Measurements from ENCODE around the gene ESPN.
"Not testable (repeated sequence)": the region's sequence is repeated elsewhere in the genome, so short reads cannot be mapped to it uniquely, and the experiment has no call there.

The ESPN gene

DNA sequence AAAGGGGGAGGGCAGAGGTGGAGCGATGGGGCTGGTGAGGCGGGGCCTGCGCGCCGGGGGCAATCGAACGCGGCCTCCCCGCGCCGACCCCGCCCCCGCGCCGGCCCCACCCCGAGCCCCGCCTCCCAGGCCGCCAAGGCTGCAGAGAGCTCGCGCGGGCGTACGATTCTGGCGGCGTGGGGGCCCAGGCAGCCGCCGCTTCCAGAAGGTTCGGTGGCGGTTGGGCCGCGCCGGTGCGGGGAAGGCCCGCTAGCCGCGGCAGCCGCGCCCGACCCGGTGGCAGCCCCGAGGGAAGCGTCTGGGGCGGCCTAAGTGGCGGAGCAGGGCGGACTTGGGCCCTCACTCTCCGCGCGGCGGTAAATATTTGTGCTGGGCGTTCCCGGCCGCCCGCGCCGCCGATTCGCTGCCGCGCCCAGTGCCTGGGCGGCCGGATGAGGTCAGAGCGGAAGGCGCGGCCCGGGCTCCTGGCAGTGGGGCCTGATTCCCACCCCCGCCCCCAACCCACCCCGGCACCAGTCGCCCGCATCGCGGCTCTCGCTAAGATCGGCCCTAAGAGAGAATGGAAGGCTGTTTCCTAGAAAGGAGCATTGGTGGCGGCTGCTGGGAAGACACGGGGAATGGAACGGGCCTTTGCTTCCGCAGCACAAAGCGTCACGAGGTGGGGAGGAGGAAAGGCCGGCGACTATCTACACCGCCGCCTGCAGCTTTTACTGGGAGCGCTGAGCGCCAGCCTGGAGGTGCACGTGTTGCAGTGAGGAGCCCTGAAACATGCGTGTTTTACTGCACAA is 31.0 kb upstream of the ESPN start, which contains the start of gene ACOT7:
Gene ACOT7, minus strand, starts transcription at position 368 of the 788 bp plus-strand sequence. CDS start 368 bp downstream, outside the sequence.
- Histone ChIP-seq H3K27ac (peak within 1 kb of the TSS; percentile 98), H3K27me3 (ENCODE audit: insufficient read depth, low read depth, severe bottlenecking) (no peaks in the 10 kb centered on the region), H3K9me3 (ENCODE audit: severe bottlenecking) (no peaks in the 10 kb centered on the region), H3K4me3 (ENCODE audit: low read depth, low read length) (peak within 1 kb of the TSS; percentile 71), H3K36me3 (peaks cover 14% of the 10 kb centered on the region)
- TF ChIP-seq, protein P1, sequence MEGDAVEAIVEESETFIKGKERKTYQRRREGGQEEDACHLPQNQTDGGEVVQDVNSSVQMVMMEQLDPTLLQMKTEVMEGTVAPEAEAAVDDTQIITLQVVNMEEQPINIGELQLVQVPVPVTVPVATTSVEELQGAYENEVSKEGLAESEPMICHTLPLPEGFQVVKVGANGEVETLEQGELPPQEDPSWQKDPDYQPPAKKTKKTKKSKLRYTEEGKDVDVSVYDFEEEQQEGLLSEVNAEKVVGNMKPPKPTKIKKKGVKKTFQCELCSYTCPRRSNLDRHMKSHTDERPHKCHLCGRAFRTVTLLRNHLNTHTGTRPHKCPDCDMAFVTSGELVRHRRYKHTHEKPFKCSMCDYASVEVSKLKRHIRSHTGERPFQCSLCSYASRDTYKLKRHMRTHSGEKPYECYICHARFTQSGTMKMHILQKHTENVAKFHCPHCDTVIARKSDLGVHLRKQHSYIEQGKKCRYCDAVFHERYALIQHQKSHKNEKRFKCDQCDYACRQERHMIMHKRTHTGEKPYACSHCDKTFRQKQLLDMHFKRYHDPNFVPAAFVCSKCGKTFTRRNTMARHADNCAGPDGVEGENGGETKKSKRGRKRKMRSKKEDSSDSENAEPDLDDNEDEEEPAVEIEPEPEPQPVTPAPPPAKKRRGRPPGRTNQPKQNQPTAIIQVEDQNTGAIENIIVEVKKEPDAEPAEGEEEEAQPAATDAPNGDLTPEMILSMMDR (IDR thresholded peaks at IDR 0.05; ENCODE audit: low read depth, low read length) = no peak; the same call in 1 of the 2 replicates
- DNase-seq = peak; percentile 91

DNA sequence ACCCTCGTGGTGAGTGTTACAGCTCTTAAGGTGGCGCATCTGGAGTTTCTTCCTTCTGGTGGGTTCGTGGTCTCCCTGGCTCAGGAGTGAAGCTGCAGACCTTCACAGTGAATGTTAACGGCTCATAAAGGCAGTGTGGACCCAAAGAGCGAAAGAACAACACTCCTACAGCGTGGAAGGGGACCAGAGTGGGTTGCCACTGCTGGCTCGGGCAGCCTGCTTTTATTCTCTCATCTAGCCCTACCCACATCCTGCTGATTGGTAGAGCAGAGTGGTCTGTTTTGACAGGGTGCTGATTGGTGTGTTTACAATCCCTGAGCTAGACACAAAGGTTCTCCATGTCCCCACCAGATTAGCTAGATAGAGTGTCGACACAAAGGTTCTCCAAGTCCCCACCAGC is 29.4 kb upstream of the ESPN start:
- H3K4me3 ChIP-seq (ENCODE audit: low read depth, low read length); H3K27me3 ChIP-seq (ENCODE audit: insufficient read depth, low read depth, severe bottlenecking); H3K36me3 ChIP-seq; DNase-seq; H3K9me3 ChIP-seq (ENCODE audit: severe bottlenecking): not testable (repeated sequence)
- peak overlapping the region; percentile 3; the same call in 1 of the 2 replicates for H3K27ac ChIP-seq

DNA sequence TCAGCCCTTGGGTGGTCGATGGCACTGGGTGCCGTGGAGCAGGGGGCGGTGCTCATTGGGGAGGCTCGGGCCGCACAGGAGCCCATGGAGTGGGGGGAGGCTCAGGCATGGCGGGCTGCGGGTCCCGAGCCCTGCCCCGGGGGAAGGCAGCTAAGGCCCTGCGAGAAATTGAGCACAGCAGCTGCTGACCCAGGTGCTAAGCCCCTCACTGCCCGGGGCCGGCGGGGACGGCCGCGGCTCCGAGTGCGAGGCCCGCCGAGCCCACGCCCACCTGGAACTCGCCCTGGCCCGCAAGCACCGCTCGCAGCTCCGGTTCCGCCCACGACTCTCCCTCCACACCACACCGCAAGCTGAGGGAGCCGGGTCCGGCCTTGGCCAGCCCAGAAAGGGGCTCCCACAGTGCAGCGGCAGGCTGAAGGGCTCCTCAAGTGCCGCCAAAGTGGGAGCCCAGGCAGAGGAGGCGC is 28.8 kb upstream of the ESPN start:
- H3K27me3 ChIP-seq (ENCODE audit: insufficient read depth, low read depth, severe bottlenecking); H3K36me3 ChIP-seq; H3K4me3 ChIP-seq (ENCODE audit: low read depth, low read length); H3K9me3 ChIP-seq (ENCODE audit: severe bottlenecking); DNase-seq: not testable (repeated sequence)
- peak overlapping the region; percentile 53 for H3K27ac ChIP-seq

DNA sequence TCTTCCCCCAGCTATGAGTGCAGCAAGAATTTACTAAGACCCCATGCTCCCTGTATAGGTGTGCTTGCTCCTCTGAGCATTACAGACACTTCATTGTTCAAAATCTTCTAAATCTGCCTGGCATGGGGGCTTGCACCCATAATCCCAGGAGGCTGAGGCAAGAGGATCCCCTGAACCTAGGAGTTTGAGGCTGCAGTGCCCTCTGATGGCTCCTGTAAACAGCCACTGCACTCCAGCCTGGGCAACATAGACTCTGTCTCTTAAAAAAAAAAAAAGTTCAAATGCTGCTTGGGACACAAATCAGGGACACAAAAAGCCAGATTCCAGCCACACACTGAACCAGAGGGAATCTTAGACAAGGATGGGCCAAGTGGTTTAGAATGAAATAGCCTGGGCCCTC is 27.6 kb upstream of the ESPN start:
- TF ChIP-seq, protein P1 (IDR thresholded peaks at IDR 0.05; ENCODE audit: low read depth, low read length) = peak; percentile 36; the same call in 1 of the 2 replicates
- DNase-seq = peak; percentile 44
- Histone ChIP-seq H3K36me3 (no peaks in the 10 kb centered on the region), H3K27me3 (ENCODE audit: insufficient read depth, low read depth, severe bottlenecking) (no peaks in the 10 kb centered on the region), H3K27ac (peak overlapping the region; percentile 49), H3K9me3 (ENCODE audit: severe bottlenecking) (no peaks in the 10 kb centered on the region), H3K4me3 (ENCODE audit: low read depth, low read length) (no peak overlapping the region)

DNA sequence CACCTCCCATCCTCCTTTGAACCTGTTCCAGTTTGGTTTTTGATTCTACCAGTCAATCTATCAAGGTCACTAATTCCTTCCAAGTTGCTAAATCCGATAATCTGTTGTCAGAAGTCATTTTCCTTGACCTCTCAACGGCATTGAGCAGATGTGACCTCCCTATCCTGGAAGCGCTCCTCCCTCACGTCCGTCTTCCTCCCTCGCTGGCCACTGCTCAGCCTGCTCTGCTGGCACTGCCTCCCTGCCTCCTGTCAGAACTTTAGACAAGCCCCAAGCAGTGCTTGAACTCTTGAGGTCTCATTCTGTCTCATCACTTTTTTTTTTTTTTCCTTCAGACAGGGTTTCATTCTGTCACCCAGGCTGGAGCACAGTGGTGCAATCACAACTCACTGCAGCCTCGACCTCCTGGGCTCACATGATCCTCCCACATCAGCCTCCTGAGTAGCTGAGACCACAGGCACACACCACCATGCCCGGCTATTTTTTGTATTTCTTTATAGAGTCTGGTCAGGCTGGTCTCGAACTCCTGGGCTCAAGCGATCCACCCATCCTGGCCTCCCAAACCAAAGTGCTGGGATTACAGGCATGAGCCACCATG is 26.6 kb upstream of the ESPN start:
- Histone ChIP-seq H3K27me3 (ENCODE audit: insufficient read depth, low read depth, severe bottlenecking) (no peaks in the 10 kb centered on the region), H3K36me3 (no peaks in the 10 kb centered on the region), H3K4me3 (ENCODE audit: low read depth, low read length) (no peak overlapping the region; the same call in 1 of the 2 replicates), H3K27ac (peak overlapping the region; percentile 49), H3K9me3 (ENCODE audit: severe bottlenecking) (no peaks in the 10 kb centered on the region)
- peak; percentile 85 for DNase-seq
- TF ChIP-seq, protein P1 (IDR thresholded peaks at IDR 0.05; ENCODE audit: low read depth, low read length) = no peak

DNA sequence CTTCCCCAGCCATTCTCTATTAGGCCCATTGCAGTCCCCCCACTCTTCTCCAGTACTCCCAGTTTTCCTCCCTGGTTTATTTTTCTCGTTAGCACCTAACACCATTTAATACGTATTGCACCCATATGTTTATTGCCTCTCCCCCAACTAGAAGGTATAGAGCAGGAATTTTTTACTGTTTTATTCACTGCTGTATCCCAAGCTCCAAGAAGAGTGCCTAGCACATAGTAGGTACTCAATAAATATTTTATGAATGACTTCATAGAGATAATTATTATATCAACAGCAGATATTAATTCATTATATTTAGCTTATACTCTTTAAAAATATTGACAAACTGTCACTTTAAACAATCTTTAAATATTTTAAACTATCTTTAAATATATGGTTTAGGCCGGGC is 25.3 kb upstream of the ESPN start:
- DNase-seq = no peak
- TF ChIP-seq, protein P1 (IDR thresholded peaks at IDR 0.05; ENCODE audit: low read depth, low read length) = no peak
- H3K9me3 ChIP-seq (ENCODE audit: severe bottlenecking) = no peaks in the 10 kb centered on the region
- H3K27me3 ChIP-seq (ENCODE audit: insufficient read depth, low read depth, severe bottlenecking) = no peaks in the 10 kb centered on the region
- no peak overlapping the region for H3K4me3 ChIP-seq (ENCODE audit: low read depth, low read length)
- H3K27ac ChIP-seq = no peak overlapping the region
- H3K36me3 ChIP-seq = no peaks in the 10 kb centered on the region
